Right lobe of liver (tissue), 4 donors: ENCODE data around the gene OR8D2.

Experiments used
- CTCF ChIP-seq, 4 donors: fragments of 200-600 bp in 3 of 4; fragments of 450-650 bp in 1 of 4; IDR thresholded peaks; one replicate each; pipeline versions ENCODE4 v1.5.1 to v1.8.0; 2016 to 2022; ENCODE audit warnings: antibody characterized with exemption in 4 of 4, mild to moderate bottlenecking in 2 of 4
- POLR2A ChIP-seq: fragments of 450-650 bp; IDR thresholded peaks from one replicate; pipeline ENCODE4 v1.6.1; 2017; ENCODE audit warnings: antibody characterized with exemption, mild to moderate bottlenecking
- donor health status: DM: no; HTN: no; CAD: no.
- donor health status: DM: no; HTN: no; CAD: no.
- donor health status: DM: no; HTN: yes; CAD: no.

- TF ChIP-seq CTCF (IDR thresholded peaks at IDR 0.05) (no peak), POLR2A (no peak)
Observed at GRCh38 chr11:124310721-124311120, 9.3 kb downstream of the OR8D2 start.
